ENCODE data around the gene MATK.

MATK gene

DNA sequence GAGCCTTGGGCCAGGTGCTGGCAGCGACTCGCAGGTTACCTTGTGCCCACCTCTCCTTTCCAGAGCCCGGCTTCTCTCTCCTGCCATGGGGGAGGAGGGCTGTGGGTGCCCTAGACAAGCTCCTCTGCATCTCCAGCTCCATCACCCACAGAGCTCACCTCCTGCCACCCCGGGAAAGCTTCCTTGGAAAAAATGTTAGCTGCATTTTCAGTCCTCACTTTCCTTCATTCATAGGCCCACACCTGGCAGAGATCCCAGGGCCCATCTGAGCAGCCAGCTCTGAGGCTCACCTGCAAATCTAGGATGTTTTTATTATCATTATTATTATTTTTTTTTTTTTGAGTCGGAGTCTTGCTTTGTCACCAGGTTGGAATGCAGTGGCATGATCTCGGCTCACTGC is 45.8 kb upstream of the MATK start:
- Histone ChIP-seq H3K9me3 (ENCODE audit: severe bottlenecking) (no peaks in the 10 kb centered on the region), H3K27me3 (ENCODE audit: insufficient read depth, low read depth, severe bottlenecking) (no peaks in the 10 kb centered on the region), H3K4me3 (ENCODE audit: low read depth, low read length) (no peak overlapping the region), H3K27ac (no peak overlapping the region), H3K36me3 (no peaks in the 10 kb centered on the region)
- DNase-seq, result no peak
- TF ChIP-seq, protein P1, sequence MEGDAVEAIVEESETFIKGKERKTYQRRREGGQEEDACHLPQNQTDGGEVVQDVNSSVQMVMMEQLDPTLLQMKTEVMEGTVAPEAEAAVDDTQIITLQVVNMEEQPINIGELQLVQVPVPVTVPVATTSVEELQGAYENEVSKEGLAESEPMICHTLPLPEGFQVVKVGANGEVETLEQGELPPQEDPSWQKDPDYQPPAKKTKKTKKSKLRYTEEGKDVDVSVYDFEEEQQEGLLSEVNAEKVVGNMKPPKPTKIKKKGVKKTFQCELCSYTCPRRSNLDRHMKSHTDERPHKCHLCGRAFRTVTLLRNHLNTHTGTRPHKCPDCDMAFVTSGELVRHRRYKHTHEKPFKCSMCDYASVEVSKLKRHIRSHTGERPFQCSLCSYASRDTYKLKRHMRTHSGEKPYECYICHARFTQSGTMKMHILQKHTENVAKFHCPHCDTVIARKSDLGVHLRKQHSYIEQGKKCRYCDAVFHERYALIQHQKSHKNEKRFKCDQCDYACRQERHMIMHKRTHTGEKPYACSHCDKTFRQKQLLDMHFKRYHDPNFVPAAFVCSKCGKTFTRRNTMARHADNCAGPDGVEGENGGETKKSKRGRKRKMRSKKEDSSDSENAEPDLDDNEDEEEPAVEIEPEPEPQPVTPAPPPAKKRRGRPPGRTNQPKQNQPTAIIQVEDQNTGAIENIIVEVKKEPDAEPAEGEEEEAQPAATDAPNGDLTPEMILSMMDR (IDR thresholded peaks at IDR 0.05; ENCODE audit: low read depth, low read length), result no peak

DNA sequence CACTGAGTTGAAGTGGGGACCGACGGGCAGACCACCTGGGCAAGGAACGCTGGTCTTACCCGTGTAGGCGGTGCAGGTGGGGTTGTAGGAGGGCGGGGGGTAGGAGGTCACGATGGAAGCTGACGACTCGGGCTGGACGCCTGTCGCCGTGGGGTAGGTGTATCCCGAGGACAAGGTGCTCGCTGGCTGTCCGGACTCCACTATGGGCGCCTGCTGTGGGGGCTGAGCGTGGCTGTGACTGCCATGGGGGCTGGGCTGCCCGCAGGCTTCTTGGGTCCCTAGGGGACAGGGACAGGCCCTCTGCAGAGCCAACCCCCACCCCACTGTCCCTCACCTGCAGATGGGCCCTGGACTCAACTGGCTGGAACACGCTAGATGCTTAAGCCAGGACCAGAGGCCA is 45.4 kb upstream of the MATK start:
- no peaks in the 10 kb centered on the region for H3K36me3 ChIP-seq
- no peak overlapping the region for H3K27ac ChIP-seq
- no peaks in the 10 kb centered on the region for H3K9me3 ChIP-seq (ENCODE audit: severe bottlenecking)
- H3K4me3 ChIP-seq (ENCODE audit: low read depth, low read length), result no peak overlapping the region
- H3K27me3 ChIP-seq (ENCODE audit: insufficient read depth, low read depth, severe bottlenecking), result no peaks in the 10 kb centered on the region
- no peak for DNase-seq
- TF ChIP-seq, protein P1 (IDR thresholded peaks at IDR 0.05; ENCODE audit: low read depth, low read length), result no peak

DNA sequence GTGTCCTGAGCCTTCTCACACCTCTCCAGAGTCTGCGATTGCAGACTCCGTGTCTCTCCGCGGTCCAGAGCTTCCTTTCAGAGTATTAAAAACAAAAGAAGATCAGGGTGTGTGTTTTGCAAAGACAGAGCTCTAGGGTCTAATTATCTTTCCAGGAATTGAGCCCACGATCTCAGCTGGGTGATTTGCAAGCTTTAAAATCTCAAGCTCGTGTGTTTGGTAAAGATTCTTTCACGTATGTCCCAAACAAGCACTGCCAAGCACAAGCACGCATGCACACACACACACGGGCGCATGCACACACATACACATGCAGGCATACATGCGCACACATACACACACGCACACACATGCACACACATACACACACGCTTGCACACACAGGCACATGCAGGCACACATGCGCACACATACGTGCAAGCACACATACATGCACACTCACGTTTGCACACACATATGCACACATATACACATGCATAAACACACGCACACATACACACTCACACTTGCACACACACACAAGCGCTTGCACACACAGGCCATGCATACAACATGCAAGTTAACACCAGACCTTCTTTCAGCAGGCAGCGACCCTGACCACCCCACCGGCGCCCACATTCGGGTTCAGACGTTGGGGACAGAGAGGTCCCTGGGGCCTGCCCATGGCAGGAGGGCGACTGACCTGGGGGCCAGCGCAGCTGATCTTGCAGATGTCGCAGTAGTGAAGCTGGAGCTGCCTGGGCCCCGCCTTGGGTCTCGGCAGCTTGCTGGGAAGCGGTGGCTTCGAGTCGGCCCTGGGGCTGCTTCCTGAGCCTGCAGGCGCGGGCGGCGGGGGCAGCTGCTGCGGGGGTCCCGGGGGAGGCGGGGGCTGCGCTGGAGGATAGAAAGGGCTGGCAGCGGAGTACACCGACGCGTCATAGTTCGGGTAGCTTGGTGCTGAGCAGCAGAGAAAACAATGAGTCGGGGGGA is 44.7 kb upstream of the MATK start:
- DNase-seq, result no peak
- Histone ChIP-seq H3K27ac (peak overlapping the region; percentile 5; the same call in 1 of the 2 replicates), H3K4me3 (ENCODE audit: low read depth, low read length) (no peak overlapping the region), H3K36me3 (no peaks in the 10 kb centered on the region), H3K9me3 (ENCODE audit: severe bottlenecking) (no peaks in the 10 kb centered on the region), H3K27me3 (ENCODE audit: insufficient read depth, low read depth, severe bottlenecking) (no peaks in the 10 kb centered on the region)
- TF ChIP-seq, protein P1 (IDR thresholded peaks at IDR 0.05; ENCODE audit: low read depth, low read length), result no peak

DNA sequence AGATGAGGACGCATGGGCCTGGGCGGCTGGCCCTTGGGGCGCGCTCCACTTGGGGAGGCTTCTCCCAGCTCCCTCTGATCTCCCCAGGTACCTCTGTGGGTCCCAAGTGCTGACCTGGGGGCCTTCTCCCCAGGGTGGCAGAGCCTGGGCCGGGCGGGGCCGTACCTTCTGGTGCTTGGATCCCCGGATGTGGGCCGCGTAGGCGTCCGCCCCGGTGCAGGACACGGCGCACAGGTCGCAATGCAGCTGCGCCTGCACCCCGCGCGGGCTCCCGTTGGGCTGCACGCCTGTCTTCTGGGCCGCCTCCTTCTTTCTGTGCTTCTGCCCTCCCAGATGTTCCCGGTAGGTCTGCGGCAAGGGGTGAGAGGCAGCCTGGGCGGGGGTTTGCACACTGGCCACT is 41.1 kb upstream of the MATK start:
- no peaks in the 10 kb centered on the region for H3K36me3 ChIP-seq
- no peaks in the 10 kb centered on the region for H3K9me3 ChIP-seq (ENCODE audit: severe bottlenecking)
- DNase-seq, result no peak
- no peaks in the 10 kb centered on the region for H3K27me3 ChIP-seq (ENCODE audit: insufficient read depth, low read depth, severe bottlenecking)
- no peak overlapping the region for H3K4me3 ChIP-seq (ENCODE audit: low read depth, low read length)
- no peak overlapping the region for H3K27ac ChIP-seq
- TF ChIP-seq, protein P1 (IDR thresholded peaks at IDR 0.05; ENCODE audit: low read depth, low read length), result no peak

DNA sequence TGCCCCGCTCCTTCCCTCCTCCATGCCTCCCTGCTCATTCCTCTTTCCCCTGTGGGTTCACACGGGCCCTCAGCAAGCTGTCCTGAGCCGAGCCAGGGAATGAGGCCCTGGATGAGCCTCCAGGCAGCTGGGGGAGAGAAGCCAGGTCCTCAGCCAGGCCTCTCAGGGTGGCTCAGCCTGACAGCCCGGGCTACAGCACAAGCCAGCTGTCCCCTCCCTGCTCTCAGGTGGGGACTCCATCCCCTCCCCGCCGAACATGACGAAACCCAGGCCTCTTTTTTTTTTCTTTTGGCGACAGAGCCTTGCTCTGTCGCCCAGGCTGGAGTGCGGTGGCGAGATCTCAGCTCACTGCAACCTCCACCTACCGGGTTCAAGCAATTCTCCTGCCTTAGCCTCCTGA is 40.0 kb upstream of the MATK start:
- Histone ChIP-seq H3K9me3 (ENCODE audit: severe bottlenecking) (no peaks in the 10 kb centered on the region), H3K27ac (peak overlapping the region; percentile 51), H3K27me3 (ENCODE audit: insufficient read depth, low read depth, severe bottlenecking) (no peaks in the 10 kb centered on the region), H3K36me3 (no peaks in the 10 kb centered on the region), H3K4me3 (ENCODE audit: low read depth, low read length) (no peak overlapping the region)
- TF ChIP-seq, protein P1 (IDR thresholded peaks at IDR 0.05; ENCODE audit: low read depth, low read length), result no peak
- DNase-seq, result peak; percentile 61

Measured in WERI-Rb-1 (cell line).